Suprapubic skin (tissue), 4 donors: ENCODE results near the gene QKI. TPM values are rescaled to one million over a fixed set of nuclear protein-coding genes. Genes with fewer than 3 reads are reported as not detected.

Experiments used
- DNase-seq, 2 donors: peaks; one replicate each; pipeline ENCODE4 v3.0.0-alpha.2; 2019; ENCODE audit warnings: low spot score in 2 of 2
- H3K27ac ChIP-seq: fragments of 200-600 bp; sonication (generic); one replicate; pipeline ENCODE4 v1.5.1; 2019
- H3K27me3 ChIP-seq: fragments of 200-600 bp; sonication (generic); one replicate; pipeline ENCODE4 v1.5.1; 2019
- H3K36me3 ChIP-seq: fragments of 200-600 bp; sonication (generic); one replicate; pipeline ENCODE4 v1.5.1; 2019
- H3K4me1 ChIP-seq: fragments of 200-600 bp; sonication (generic); one replicate; pipeline ENCODE4 v1.5.1; 2019
- H3K4me3 ChIP-seq: fragments of 200-600 bp; sonication (generic); one replicate; pipeline ENCODE4 v1.5.1; 2019; ENCODE audit warnings: mild to moderate bottlenecking
- H3K9me3 ChIP-seq: fragments of 200-600 bp; sonication (generic); one replicate; pipeline ENCODE4 v1.5.1; 2019
- CTCF ChIP-seq, 2 donors: fragments of 200-600 bp in 1 of 2; fragments of 450-650 bp in 1 of 2; sonication (generic) in 1 of 2; IDR thresholded peaks; one replicate each; pipeline ENCODE4 v1.5.1; 2016 to 2019; ENCODE audit warnings: antibody characterized with exemption in 2 of 2, mild to moderate bottlenecking in 1 of 2, moderate library complexity in 1 of 2
- EP300 ChIP-seq: sonication (generic); formaldehyde crosslinking; IDR thresholded peaks from one replicate; pipeline ENCODE4 v1.6.1; 2017; ENCODE audit warnings: antibody characterized with exemption
- POLR2A ChIP-seq, 2 donors: fragments of 450-650 bp; IDR thresholded peaks; one replicate each; pipeline ENCODE4 v1.6.1; 2017; ENCODE audit warnings: antibody characterized with exemption in 2 of 2, mild to moderate bottlenecking in 2 of 2, moderate library complexity in 2 of 2
- POLR2AphosphoS5 ChIP-seq, 3 donors: sonication (generic); formaldehyde crosslinking; IDR thresholded peaks; one replicate each; pipeline ENCODE4 v1.6.1; 2017; ENCODE audit warnings: antibody characterized with exemption in 3 of 3
- WGBS: methylation state at CpG from one replicate; pipeline ENCODE4 v1.1.5; 2018; 5-methylcytosine and 5-hydroxymethylcytosine counted together
- total RNA-seq, 4 donors: library from RNA; depleted of rRNA; stranded (reverse); fragments of >200 nt; gene quantifications; one replicate each; pipeline ENCODE4 v1.1.0, GENCODE V29; 2016

QKI gene
- total RNA-seq, 4 donors from 2014 or later = 149 to 187 (median 165) TPM

- no peaks in the 10 kb centered on the region for H3K36me3 ChIP-seq
- H3K27me3 ChIP-seq = no peaks in the 10 kb centered on the region
- DNase-seq = no peak
- H3K27ac ChIP-seq = no peak overlapping the region
- no peaks in the 10 kb centered on the region for H3K9me3 ChIP-seq
- peaks cover 56% of the 10 kb centered on the region for H3K4me1 ChIP-seq
- H3K4me3 ChIP-seq = no peak overlapping the region
- TF ChIP-seq POLR2AphosphoS5 (IDR thresholded peaks at IDR 0.05) (no peak), POLR2A (IDR thresholded peaks at IDR 0.05) (no peak), CTCF (IDR thresholded peaks at IDR 0.05) (no peak), EP300 (no peak)
- 88% methylated on average over 3 of the region's 3 CpGs for WGBS
Observed at GRCh38 chr6:163527291-163527690, 112.8 kb downstream of the QKI start.

- no peaks in the 10 kb centered on the region for H3K36me3 ChIP-seq
- H3K27ac ChIP-seq = no peak overlapping the region
- no peaks in the 10 kb centered on the region for H3K27me3 ChIP-seq
- H3K4me1 ChIP-seq = peaks cover 70% of the 10 kb centered on the region
- H3K4me3 ChIP-seq = no peak overlapping the region
- TF ChIP-seq EP300 (no peak), POLR2A (IDR thresholded peaks at IDR 0.05) (no peak), POLR2AphosphoS5 (IDR thresholded peaks at IDR 0.05) (no peak), CTCF (IDR thresholded peaks at IDR 0.05) (no peak)
- DNase-seq = no peak
- 25% methylated on average over 3 of the region's 3 CpGs for WGBS
- H3K9me3 ChIP-seq = no peaks in the 10 kb centered on the region
Observed at GRCh38 chr6:163529605-163530004, 115.1 kb downstream of the QKI start.

GRCh38 chr6:163530406-163530805 is 115.9 kb downstream of the QKI start:
- no peaks in the 10 kb centered on the region for H3K27me3 ChIP-seq
- no peak overlapping the region for H3K4me3 ChIP-seq
- no peak for DNase-seq
- 72% methylated on average over 3 of the region's 3 CpGs for WGBS
- no peaks in the 10 kb centered on the region for H3K36me3 ChIP-seq
- peaks cover 70% of the 10 kb centered on the region for H3K4me1 ChIP-seq
- H3K27ac ChIP-seq = no peak overlapping the region
- H3K9me3 ChIP-seq = no peaks in the 10 kb centered on the region
- TF ChIP-seq EP300 = no peak

GRCh38 chr6:163531122-163531521 is 116.6 kb downstream of the QKI start:
- TF ChIP-seq CTCF (IDR thresholded peaks at IDR 0.05) = no peak
- no peak for TF ChIP-seq POLR2AphosphoS5 (IDR thresholded peaks at IDR 0.05)
- H3K4me3 ChIP-seq = no peak overlapping the region
- no peaks in the 10 kb centered on the region for H3K27me3 ChIP-seq
- no peaks in the 10 kb centered on the region for H3K36me3 ChIP-seq
- no peak for DNase-seq
- WGBS = 71% methylated on average over 2 of the region's 2 CpGs
- H3K27ac ChIP-seq = no peak overlapping the region
- peaks cover 68% of the 10 kb centered on the region for H3K4me1 ChIP-seq
- H3K9me3 ChIP-seq = no peaks in the 10 kb centered on the region

- Histone ChIP-seq H3K27ac (no peak overlapping the region), H3K27me3 (no peaks in the 10 kb centered on the region), H3K9me3 (no peaks in the 10 kb centered on the region), H3K4me1 (peaks cover 56% of the 10 kb centered on the region), H3K4me3 (no peak overlapping the region), H3K36me3 (no peaks in the 10 kb centered on the region)
- no peak for DNase-seq
- WGBS = 64% methylated on average over 5 of the region's 5 CpGs
- no peak for TF ChIP-seq POLR2A (IDR thresholded peaks at IDR 0.05)
- no peak for TF ChIP-seq CTCF (IDR thresholded peaks at IDR 0.05)
- no peak for TF ChIP-seq POLR2AphosphoS5 (IDR thresholded peaks at IDR 0.05)
- no peak for TF ChIP-seq EP300
Observed at GRCh38 chr6:163532526-163533078, 118.1 kb downstream of the QKI start.

- TF ChIP-seq POLR2A (IDR thresholded peaks at IDR 0.05) = no peak
- no peak for TF ChIP-seq EP300
- TF ChIP-seq CTCF (IDR thresholded peaks at IDR 0.05) = no peak
- TF ChIP-seq POLR2AphosphoS5 (IDR thresholded peaks at IDR 0.05) = no peak
- no peak overlapping the region for H3K4me3 ChIP-seq
- H3K36me3 ChIP-seq = no peaks in the 10 kb centered on the region
- no peak overlapping the region for H3K27ac ChIP-seq
- no peaks in the 10 kb centered on the region for H3K27me3 ChIP-seq
- 65% methylated on average over 2 of the region's 2 CpGs for WGBS
- H3K9me3 ChIP-seq = no peaks in the 10 kb centered on the region
- H3K4me1 ChIP-seq = peaks cover 47% of the 10 kb centered on the region
- no peak for DNase-seq
Observed at GRCh38 chr6:163533443-163533842, 118.9 kb downstream of the QKI start.
